NB4 (cell line): ENCODE data around the gene E2F3.

Source experiments
- DNase-seq: peaks from one replicate; pipeline ENCODE4 v3.0.0; 2010; ENCODE audit warnings: low read depth
- H3K4me3 ChIP-seq: one replicate; pipeline ENCODE4 v1.5.1; 2011; ENCODE audit warnings: mild to moderate bottlenecking, low read depth, low read length, moderate library complexity
- CTCF ChIP-seq: IDR thresholded peaks from one replicate; pipeline ENCODE4 v1.5.1; 2012; ENCODE audit warnings: low read depth, low read length
- MAX ChIP-seq: IDR thresholded peaks from 2 replicates; pipeline ENCODE4 v1.6.1; 2011; ENCODE audit warnings: low read depth, low read length
- MYC ChIP-seq: IDR thresholded peaks from 2 replicates; pipeline ENCODE4 v1.6.1; 2011; ENCODE audit warnings: low read depth, low read length
- POLR2A ChIP-seq: IDR thresholded peaks from 2 replicates; pipeline ENCODE4 v1.6.1; 2011; ENCODE audit warnings: mild to moderate bottlenecking; ENCODE audit not compliant: insufficient read length; ENCODE audit errors: extremely low read depth

The E2F3 gene

DNA sequence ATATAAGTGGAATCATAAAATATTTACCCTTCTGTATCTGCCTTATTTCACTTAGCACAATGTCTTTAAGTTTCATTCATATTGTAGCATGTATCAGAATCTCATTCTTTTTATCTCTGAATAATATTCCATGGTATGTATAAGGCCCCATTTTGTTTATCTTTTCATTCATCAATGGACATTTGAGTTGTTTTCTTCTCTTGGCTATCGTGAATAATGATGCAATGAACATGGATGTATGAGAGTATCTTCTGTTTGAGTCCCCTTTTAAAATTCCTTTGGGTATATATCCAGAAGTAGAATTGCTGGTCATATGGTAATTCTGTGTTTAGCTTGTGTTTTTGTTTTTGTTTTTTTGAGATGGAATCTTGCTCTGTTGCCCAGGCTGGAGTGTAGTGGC is 39.6 kb downstream of the E2F3 start:
- TF ChIP-seq POLR2A = no peak
- TF ChIP-seq MYC = no peak
- TF ChIP-seq MAX = no peak
- no peak for TF ChIP-seq CTCF
- no peak for DNase-seq
- H3K4me3 ChIP-seq = no peak overlapping the region

DNA sequence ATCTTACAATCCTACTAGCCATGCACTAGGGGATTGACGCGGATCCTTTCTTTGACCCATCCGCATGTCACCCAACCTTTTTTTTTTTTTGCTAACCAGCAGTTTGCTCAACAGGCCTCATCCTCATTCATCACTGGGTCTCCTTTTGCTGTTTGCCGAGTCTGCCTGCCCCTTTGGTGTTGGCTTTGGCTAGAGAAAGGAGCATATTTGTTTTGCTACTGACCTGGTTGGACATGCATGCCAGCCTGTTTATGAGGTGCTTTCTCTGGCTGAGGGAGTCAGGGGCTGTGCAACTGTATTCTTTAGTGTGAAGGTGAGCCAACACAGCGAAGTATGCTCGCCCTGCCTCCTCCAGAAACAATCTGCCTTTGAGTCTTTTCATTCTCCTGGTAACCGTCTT is 40.2 kb downstream of the E2F3 start:
- H3K4me3 ChIP-seq = no peak overlapping the region
- no peak for DNase-seq
- TF ChIP-seq CTCF = no peak
- TF ChIP-seq POLR2A = no peak

- H3K4me3 ChIP-seq = no peak overlapping the region
- no peak for TF ChIP-seq MYC
- no peak for TF ChIP-seq MAX
- no peak for TF ChIP-seq CTCF
- no peak for TF ChIP-seq POLR2A
- DNase-seq = no peak
Measured at GRCh38 chr6:20444786-20445271, 43.1 kb downstream of the E2F3 start.

DNA sequence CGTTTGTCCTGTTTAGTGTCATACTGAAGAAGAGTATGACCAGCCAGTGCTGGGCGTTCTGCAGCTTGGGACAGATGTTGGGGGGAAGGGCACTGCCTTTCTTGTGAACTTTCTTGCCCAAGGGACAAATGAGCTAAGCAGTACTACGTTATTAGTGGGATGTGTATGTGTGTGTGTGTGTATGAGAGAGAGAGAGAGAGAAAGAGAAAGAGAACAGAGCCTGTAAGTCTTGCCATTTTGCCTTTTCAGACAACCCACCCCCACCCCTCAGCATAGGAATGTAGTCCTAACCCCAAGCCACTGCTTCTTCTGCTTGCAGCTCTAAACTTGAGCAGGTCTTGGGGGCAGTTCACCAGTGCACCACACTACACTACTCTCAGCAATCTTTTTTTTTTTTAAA is 45.5 kb downstream of the E2F3 start:
- no peak overlapping the region for H3K4me3 ChIP-seq

GRCh38 chr6:20447581-20448132 is 46.0 kb downstream of the E2F3 start:
- no peak overlapping the region for H3K4me3 ChIP-seq
- no peak for DNase-seq
- no peak for TF ChIP-seq POLR2A
- no peak for TF ChIP-seq MAX
- TF ChIP-seq MYC = no peak
- no peak for TF ChIP-seq CTCF

More for the DNA sequence above, 45.5 kb downstream of the E2F3 start:
- TF ChIP-seq MYC = no peak
- TF ChIP-seq CTCF = no peak
- TF ChIP-seq POLR2A = no peak
- TF ChIP-seq MAX = no peak
- DNase-seq = no peak

- no peak overlapping the region for H3K4me3 ChIP-seq
- DNase-seq = no peak
- TF ChIP-seq MYC (no peak), CTCF (no peak), POLR2A (no peak), MAX (no peak)
Measured at GRCh38 chr6:20448828-20449227, 47.1 kb downstream of the E2F3 start.
